GM10248 (cell line): ENCODE measurements around the gene ENPP3.

Experiments used
- CTCF ChIA-PET: fragments of 300-600 bp; sonication (Branson Sonifier 250); formaldehyde crosslinking; extraction: SDS; loops from one replicate; lab custom pipeline; 2021; ENCODE audit warnings: antibody characterized with exemption; lab: Yijun Ruan, JAX
- POLR2A ChIA-PET: fragments of 350-650 bp; sonication (Branson Sonifier 250); formaldehyde crosslinking; extraction: SDS; loops from one replicate; lab custom pipeline; 2020; ENCODE audit warnings: antibody characterized with exemption; lab: Yijun Ruan, JAX
- DNase-seq: peaks from one replicate; pipeline ENCODE4 v3.0.0; 2012; ENCODE audit errors: extremely low spot score
- TF ChIP-seq, protein P1 (sequence below): IDR thresholded peaks from 2 replicates; pipeline ENCODE4 v1.5.1; 2012; ENCODE audit warnings: mild to moderate bottlenecking, low read depth; ENCODE audit errors: extremely low read depth, missing control alignments, control extremely low read depth

The ENPP3 gene

DNA sequence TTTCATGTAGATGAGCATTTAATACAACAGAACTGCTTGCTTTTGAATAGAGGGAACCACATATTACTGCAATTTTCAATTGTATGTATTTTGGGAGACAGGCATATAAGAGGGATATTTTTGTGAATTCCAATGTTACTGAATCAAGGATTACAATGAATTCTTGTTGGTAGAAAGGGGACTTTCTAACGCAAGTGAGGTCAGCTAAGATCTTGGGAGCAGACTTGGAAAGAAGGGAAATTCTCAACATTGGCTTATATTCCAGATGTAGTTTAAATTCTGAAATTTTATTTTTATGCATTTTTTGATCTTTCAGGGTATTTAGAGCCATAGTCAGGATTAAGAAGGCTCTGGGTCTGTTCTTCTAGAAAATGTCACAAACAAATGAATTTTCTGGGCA is 117.0 kb downstream of the ENPP3 start:
- POLR2A ChIA-PET = no interaction called here
- DNase-seq = no peak

DNA sequence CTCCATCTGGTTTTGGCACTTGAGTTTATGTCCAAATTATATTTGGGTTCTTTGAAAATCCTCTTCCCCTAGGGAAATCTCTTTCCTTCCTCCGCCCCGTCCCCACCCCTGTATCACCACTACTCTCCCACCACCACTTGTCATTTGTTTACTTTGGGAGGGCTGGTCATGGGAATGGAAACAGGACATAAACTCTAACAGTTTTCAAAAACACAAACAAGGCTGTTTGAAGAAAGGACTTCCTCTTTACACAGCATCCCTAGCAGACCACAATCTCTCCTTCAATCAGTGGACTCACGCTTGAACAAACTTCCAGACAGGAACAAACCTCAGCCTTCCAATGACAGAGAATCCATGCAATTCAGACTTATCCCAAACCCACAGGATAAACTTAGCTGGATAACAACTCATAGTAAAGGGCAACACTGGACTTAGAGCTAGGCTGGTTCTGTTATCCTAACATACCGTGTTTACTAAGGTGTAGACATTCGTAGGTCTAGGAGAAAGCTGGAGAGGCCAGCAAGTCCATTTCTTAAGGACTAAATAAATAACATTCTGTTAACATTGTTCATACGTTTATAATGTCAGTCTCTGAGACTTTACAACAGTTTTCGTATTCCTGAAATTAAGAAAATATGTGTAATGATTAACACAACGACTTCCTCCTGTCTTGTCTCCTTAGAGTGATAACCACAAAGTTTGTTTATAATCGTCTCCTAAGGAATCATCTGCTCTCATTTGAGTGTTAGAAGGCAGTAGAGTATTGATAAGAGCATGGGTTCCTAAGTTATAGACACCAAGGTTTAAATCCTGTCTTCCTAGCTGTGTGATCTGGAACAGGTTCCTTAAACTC is 117.8 kb downstream of the ENPP3 start:
- ChIA-PET POLR2A (no interaction called here), CTCF (no interaction called here)
- TF ChIP-seq, protein P1, sequence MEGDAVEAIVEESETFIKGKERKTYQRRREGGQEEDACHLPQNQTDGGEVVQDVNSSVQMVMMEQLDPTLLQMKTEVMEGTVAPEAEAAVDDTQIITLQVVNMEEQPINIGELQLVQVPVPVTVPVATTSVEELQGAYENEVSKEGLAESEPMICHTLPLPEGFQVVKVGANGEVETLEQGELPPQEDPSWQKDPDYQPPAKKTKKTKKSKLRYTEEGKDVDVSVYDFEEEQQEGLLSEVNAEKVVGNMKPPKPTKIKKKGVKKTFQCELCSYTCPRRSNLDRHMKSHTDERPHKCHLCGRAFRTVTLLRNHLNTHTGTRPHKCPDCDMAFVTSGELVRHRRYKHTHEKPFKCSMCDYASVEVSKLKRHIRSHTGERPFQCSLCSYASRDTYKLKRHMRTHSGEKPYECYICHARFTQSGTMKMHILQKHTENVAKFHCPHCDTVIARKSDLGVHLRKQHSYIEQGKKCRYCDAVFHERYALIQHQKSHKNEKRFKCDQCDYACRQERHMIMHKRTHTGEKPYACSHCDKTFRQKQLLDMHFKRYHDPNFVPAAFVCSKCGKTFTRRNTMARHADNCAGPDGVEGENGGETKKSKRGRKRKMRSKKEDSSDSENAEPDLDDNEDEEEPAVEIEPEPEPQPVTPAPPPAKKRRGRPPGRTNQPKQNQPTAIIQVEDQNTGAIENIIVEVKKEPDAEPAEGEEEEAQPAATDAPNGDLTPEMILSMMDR = no peak
- no peak for DNase-seq

More for the DNA sequence above, 117.0 kb downstream of the ENPP3 start:
- CTCF ChIA-PET = no interaction called here
- TF ChIP-seq, protein P1 = no peak

DNA sequence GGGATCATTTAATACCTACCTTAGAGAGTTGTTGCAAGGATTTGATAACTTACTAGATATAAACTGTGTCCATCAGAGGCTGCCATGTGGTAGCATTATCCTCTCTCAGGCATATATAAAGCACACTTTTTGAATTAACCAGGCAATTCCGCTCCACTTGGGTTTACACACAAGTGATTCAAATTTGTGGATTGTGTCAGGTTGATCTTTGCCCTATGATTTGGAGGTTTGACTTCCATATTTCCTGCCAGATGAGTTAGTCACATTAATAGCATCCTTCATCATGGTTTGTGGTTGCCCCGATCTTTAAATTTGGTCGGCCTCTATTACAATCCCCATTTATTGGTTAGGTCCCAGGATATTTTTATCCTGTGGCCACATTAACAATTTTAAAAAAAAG is 118.5 kb downstream of the ENPP3 start:
- POLR2A ChIA-PET = no interaction called here
- CTCF ChIA-PET = no interaction called here
- no peak for DNase-seq
- TF ChIP-seq, protein P1 = no peak

DNA sequence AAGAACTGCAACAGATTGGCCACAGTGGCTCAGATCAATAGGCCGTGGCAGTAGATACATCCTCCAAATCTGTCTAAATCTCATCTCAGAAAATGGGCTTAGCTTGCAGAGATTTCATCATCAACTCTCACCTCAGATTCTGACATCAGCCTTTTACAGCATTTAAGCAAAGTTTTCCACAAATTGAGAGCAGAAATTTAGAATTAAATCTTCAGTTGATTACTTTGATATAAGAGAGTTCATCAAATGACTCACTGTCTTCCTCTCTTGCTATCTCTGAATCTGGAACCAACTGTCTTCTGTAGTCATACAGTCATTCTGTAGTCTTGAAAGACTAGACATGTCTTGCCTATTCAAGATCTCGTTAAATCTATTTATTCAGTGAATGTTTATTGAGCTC is 118.9 kb downstream of the ENPP3 start:
- TF ChIP-seq, protein P1 = no peak
- ChIA-PET CTCF (no interaction called here), POLR2A (no interaction called here)

DNA sequence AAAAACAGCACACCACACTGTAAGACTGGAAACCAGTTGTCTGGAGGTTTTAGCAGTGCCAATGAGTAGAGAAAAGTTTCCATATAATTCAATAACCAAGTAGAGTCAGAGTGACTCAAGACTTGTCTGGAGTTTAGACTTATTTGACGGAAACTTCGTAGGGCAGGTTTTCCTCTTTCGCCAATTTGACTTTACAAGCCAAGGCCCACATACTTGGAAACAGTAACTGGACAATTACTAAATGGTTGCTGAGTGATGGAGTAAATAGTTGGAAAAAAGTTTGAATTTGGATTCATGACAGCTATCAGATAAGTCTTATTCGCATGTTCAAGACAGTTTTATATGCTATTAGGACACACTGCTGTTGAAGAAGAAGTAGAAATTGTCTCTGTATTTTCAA is 121.8 kb downstream of the ENPP3 start:
- TF ChIP-seq, protein P1 = no peak
- DNase-seq = no peak
- ChIA-PET POLR2A (no interaction called here), CTCF (no interaction called here)

More for the DNA sequence above, 118.9 kb downstream of the ENPP3 start:
- DNase-seq = no peak

DNA sequence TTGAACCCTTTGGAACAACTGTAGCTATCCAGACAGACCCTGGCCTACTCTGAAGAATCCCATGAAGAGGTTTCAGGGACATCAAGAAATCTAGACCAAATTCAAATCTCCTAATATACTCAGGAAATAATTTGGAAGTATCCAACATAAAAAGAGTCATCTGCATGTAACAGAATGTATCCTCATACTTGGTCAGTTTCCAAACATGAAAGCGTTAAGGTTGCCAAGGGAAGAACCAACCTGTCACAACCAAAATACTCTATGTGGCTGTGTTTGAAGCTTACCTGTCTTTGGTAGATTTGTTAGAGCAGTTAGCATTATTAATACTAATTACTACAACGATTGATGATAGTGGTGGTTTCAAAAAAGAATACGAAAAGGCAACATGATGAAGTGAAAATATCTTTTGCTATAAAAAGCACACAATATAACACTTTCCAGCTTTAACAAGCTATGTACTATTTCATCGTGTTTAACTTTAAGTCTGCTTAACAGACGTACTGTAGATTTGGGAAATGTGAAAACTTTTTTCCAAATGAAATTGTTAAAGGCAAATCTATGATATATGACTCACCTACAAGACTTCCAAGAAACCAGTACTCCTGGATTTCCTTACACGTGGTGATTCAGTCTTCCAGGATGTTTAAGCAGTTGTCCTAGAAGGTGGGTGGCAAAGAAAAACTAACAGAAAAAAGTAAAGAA is 124.1 kb downstream of the ENPP3 start:
- ChIA-PET POLR2A (no interaction called here), CTCF (no interaction called here)
- no peak for DNase-seq
- TF ChIP-seq, protein P1 = no peak
